Ramos (cell line): ENCODE data around the gene NSUN7.
"Not testable (repeated sequence)": the region's sequence is repeated elsewhere in the genome, so short reads cannot be mapped to it uniquely, and the experiment has no call there.

Experiments
- in situ Hi-C: fragments of 300-500 bp; cut with MboI; formaldehyde crosslinking; loops from one replicate; pipeline ENCODE4 v1.14.3; 2022; ENCODE audit warnings: low sequenced_read_pairs; ENCODE audit not compliant: unreplicated experiment

NSUN7 gene

GRCh38 chr4:40804598-40804997, 54.8 kb downstream of the NSUN7 start:
- in situ Hi-C loops, result no loop called here

GRCh38 chr4:40808926-40809457, 59.2 kb downstream of the NSUN7 start:
- in situ Hi-C loops, result no loop called here

DNA sequence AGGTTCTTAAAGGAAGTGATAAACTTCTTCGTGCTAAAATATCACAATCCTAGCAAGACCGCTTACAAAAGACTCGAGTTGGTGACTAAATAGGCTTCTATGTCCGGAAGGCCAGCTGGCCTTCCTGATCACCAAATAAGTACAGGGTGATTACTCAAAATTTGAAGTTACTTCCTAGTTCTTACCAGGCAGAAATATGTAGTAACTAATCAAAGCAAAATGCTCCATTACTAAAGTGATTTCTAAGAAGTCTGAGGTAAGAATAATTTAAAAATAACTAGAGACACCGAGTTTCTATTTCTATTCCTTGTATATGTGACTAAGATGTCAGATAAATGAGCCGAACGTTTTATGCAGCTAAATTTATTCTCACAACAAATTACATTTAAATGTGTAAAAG, 62.2 kb downstream of the NSUN7 start:
- in situ Hi-C loops, result no loop called here

- in situ Hi-C loops, result no loop called here
Measured at GRCh38 chr4:40812386-40812785, 62.6 kb downstream of the NSUN7 start.

- in situ Hi-C loops, result no loop called here
Measured at GRCh38 chr4:40812856-40813255, 63.1 kb downstream of the NSUN7 start.

- in situ Hi-C loops, result not testable (repeated sequence)
Measured at GRCh38 chr4:40817157-40817556, 67.4 kb downstream of the NSUN7 start.

- in situ Hi-C loops, result no loop called here
Measured at GRCh38 chr4:40820101-40820500, 70.3 kb downstream of the NSUN7 start.

GRCh38 chr4:40822420-40823166, 72.8 kb downstream of the NSUN7 start:
- in situ Hi-C loops, result no loop called here

- in situ Hi-C loops, result no loop called here
Measured at GRCh38 chr4:40825014-40825838, 75.5 kb downstream of the NSUN7 start.

GRCh38 chr4:40826821-40827220, 77.1 kb downstream of the NSUN7 start:
- in situ Hi-C loops, result no loop called here

- in situ Hi-C loops, result no loop called here
Measured at GRCh38 chr4:40827758-40828157, 78.0 kb downstream of the NSUN7 start.

DNA sequence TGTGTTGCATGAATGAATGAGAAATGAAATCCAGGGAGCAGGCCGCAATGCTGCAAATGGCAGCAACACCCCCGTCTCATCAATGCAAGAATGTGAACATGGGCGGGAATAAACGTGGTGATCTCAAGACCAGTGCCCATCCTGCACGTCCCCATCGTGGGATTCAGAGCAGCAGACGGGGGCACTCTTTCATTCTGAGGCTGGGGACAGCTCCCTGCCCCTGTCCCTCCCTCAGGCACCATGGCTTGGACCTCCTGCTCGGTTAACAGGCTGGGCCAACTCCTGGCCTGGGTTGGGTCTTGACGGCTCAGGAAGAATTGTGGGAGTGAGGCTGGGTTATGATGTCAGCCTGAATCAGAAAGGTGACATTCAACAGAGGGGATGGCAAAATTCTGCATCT, 78.9 kb downstream of the NSUN7 start:
- in situ Hi-C loops, result no loop called here

GRCh38 chr4:40829586-40829985, 79.8 kb downstream of the NSUN7 start:
- in situ Hi-C loops, result no loop called here

- in situ Hi-C loops, result no loop called here
Measured at GRCh38 chr4:40831146-40831907, 81.6 kb downstream of the NSUN7 start.

GRCh38 chr4:40832175-40832574, 82.4 kb downstream of the NSUN7 start:
- in situ Hi-C loops, result no loop called here

- in situ Hi-C loops, result no loop called here
Measured at GRCh38 chr4:40833212-40833611, 83.5 kb downstream of the NSUN7 start.

- in situ Hi-C loops, result no loop called here
Measured at GRCh38 chr4:40837094-40837870, 87.5 kb downstream of the NSUN7 start.

DNA sequence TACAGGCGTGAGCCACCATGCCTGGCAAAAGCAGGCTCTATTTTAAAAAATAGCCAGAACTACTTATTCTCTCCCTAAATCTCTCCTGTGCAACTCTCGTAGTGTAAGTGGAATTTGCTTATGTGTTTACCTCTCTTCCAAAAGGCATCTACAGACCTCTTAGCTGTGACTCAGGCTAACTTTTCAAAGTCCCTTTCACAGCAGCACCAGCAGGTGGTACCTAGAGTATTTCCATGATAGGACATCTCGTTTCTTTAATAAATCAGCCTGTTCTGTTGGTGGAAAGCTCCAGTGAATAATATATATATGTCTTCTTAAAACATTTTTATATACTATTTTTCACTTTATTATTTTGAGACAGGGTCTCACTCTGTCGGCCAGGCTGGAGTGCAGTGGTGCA, 89.0 kb downstream of the NSUN7 start:
- in situ Hi-C loops, result no loop called here

DNA sequence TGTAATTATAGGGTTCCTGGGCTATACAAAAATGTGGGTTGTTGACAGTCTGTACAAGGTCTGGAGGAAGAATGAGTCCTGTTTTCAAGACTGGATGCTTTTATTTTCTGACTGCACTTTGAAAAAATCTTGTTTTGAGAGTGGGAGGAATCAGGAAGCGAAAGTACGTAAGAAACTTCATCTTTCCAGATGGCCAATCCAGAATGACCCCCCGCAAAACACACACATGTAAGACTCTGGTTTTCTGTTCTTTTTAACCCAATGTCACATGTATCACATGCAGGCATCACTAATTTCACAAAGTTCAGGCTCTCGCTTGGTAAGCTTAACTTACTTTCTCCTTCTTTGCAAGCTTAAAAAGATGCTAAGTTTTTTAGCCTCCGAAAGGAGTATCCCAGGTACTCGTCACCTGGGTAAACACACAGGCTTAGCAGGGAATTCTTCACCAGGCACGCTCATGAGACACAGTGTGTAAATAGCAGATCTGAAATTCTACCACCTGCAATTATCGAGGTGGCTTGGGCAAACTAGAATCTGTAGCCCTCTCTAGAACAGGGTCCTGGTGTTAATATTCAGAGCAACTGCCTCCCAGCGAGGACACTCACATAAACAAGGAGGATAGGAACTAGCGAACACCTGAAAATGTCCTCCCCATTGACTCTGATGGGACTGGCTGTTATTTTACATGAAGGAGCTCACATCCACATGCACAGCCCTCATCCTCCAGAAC, 90.7 kb downstream of the NSUN7 start:
- in situ Hi-C loops, result no loop called here
